Cardiac fibroblast (primary cell): ENCODE measurements around the gene METTL14.

ENCODE experiments used
- DNase-seq, 2 donors: peaks; one replicate each; pipeline versions ENCODE4 v3.0.0 to v3.0.0-alpha.2; 2010; ENCODE audit warnings: low read depth in 2 of 2
- H3K4me3 ChIP-seq, 2 donors: replicated peaks in 1 of 2; 1 replicate in 1 of 2; 2 replicates in 1 of 2; pipeline ENCODE4 v1.5.1; 2011; ENCODE audit warnings: low read depth in 2 of 2, low read length in 2 of 2, mild to moderate bottlenecking in 2 of 2, moderate library complexity in 1 of 2
- TF ChIP-seq, protein P1 (sequence below): IDR thresholded peaks from one replicate; pipeline ENCODE4 v1.5.1; 2011; ENCODE audit warnings: low read depth, mild to moderate bottlenecking, low read length, inconsistent platforms

The METTL14 gene

DNA sequence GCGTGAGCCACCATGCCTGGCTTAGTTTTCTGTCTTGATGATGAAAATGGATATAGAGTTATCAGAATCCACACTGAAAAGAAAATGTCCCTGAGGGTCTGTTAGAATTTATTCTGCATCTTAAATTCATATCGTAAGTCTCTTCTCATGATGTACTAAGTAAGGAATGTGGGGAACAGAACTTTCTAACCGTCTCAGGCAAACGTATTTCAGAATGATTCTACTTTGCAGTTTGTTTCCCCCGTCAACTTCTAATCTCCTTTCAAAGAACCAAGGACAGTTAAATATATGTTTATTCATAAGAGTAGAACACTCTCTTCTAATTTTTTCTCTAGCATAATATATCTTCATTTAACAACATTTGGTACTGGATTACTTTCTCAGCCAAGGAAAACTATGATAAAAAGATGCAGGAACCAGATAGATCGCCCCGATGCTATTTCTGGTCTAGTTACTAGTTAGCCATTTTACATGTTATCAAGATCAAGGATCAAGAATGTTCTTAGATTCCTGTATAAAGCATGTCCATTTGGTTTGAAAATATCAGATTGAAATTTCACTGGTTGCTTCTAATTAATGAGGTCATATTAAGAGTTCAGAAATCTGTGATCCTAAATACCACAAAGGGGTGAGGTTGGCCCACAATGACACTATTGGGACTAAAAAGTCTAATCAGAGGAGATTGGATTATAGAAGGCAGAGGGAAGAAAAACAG is 49.5 kb downstream of the METTL14 start:
- TF ChIP-seq, protein P1, sequence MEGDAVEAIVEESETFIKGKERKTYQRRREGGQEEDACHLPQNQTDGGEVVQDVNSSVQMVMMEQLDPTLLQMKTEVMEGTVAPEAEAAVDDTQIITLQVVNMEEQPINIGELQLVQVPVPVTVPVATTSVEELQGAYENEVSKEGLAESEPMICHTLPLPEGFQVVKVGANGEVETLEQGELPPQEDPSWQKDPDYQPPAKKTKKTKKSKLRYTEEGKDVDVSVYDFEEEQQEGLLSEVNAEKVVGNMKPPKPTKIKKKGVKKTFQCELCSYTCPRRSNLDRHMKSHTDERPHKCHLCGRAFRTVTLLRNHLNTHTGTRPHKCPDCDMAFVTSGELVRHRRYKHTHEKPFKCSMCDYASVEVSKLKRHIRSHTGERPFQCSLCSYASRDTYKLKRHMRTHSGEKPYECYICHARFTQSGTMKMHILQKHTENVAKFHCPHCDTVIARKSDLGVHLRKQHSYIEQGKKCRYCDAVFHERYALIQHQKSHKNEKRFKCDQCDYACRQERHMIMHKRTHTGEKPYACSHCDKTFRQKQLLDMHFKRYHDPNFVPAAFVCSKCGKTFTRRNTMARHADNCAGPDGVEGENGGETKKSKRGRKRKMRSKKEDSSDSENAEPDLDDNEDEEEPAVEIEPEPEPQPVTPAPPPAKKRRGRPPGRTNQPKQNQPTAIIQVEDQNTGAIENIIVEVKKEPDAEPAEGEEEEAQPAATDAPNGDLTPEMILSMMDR, result no peak
- H3K4me3 ChIP-seq, result no peak overlapping the region
- DNase-seq, result no peak

DNA sequence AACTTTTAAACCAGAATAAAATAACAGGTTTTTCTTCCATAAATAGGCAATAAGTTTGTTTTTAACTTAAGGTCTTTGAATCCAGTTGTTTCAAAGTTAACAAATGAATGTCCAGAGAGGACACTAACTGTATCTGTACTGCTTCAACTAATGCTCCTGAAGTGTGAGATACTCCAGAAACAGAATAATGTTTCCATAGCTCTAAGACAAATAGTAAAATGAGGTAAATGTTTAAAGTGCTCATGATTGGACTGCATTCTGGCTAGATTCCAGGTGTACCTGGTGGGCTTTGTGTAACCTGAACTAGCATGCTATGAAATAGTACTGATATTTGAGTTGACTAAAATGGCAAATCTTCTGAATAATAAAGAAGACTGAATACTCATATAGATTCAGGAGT is 51.7 kb downstream of the METTL14 start:
- TF ChIP-seq, protein P1, result no peak
- no peak for DNase-seq
- no peak overlapping the region for H3K4me3 ChIP-seq

DNA sequence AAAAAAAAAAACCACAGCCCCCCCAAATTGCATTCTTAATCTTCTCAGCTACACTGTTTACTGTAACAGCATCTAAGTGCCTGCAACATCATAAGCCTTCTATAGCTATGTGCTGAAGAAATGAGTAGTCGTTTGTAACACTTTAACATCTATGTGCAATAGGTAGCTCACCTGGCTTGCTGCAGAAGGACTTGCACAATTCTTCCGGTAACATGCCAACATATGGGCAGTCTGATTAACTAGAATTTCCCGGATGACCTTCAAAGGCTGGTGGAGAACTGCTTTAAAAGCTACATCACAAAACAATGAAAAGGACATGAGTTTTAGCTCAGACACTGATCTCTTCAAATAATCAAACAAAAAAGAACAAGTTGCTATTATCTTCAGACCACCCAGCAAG is 52.9 kb downstream of the METTL14 start:
- TF ChIP-seq, protein P1, result no peak
- DNase-seq, result no peak
- no peak overlapping the region for H3K4me3 ChIP-seq

DNA sequence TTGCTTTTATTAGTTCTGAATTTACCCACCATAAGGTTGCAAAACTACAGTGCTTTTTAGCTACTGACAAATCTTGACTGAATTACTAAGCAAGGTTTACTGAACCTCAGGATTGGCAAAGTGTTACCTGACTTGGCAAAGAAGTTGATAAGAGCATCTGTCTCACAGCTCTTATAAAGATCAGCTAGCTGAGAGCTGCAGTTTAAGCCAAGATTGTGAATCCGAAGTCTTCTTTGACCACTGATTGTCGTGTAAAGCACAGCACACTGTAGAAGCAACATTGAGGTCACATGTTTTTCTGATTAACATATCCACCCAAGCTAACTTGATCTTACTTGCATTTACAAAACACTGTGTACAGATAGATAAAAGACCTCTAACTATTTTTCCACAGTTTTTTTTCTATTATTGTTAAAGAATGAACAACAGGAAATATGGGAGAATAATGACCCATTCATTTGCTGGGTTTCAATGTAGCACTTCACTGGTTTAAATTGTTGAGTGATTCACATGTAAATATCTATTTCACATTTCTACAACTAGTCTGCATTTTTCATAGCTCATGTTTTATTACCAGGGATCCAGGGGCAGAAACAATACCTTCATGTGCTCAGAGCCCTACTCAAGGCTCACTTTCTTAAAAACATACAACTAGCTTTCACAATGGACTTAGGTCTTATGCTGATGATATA is 54.0 kb downstream of the METTL14 start:
- H3K4me3 ChIP-seq, result no peak overlapping the region
- TF ChIP-seq, protein P1, result no peak

DNA sequence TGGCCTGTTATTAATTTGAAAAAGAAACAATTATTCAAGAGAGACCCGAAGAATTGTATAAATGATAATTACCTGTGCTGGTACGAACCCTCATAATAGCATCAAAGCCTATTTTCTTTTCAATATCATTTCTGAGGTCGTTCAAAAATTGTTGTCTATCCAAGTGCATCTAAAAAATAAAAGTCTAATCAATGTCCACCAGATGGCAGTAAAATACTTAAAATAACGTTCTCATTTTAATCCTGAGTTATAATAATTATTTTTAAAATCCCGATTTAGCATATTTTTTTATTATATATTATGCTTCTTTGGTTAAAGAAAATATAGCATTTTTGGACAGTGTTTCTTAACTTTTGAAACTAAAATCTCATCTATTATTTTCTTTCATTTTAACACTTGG is 55.7 kb downstream of the METTL14 start:
- TF ChIP-seq, protein P1, result no peak
- DNase-seq, result peak; percentile 47 to 54

More for the DNA sequence above, 54.0 kb downstream of the METTL14 start:
- DNase-seq, result no peak

DNA sequence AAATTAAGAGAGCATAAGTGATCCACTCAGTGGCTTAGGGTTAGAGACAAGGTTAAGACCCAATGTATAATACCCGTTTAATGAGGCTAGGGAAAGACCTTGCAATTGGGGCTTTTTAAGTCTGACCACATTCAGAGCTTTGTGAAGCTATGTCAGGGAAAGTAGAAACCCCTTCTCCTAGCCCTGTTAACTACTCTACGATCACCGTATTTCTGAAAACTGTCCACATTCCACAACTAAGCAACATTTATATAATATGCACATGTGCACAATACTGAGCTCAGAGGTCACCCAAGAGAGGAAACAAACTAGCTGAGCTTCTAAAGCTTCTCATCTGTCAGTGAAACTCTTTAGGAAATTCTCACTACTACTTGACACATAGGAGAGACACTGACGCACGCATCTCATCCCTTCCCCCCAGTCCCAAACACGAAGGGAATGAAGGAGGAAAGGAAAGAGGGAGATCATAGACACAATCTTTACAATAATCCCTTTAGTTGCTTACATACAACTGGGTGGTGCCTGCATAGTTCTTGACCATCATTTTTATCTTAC is 56.2 kb downstream of the METTL14 start:
- DNase-seq, result peak; percentile 37 to 64
- TF ChIP-seq, protein P1, result no peak
- no peak overlapping the region for H3K4me3 ChIP-seq

More for the DNA sequence above, 55.7 kb downstream of the METTL14 start:
- no peak overlapping the region for H3K4me3 ChIP-seq
